Measurements from ENCODE around the gene DOCK3.
"Not testable (repeated sequence)": the region's sequence is repeated elsewhere in the genome, so short reads cannot be mapped to it uniquely, and the experiment has no call there.

DOCK3 gene

GRCh38 chr3:51257870-51258269, 583.1 kb downstream of the DOCK3 start:
- DNase-seq, result no peak

- DNase-seq, result not testable (repeated sequence)
Measured at GRCh38 chr3:51264166-51264565, 589.4 kb downstream of the DOCK3 start.

GRCh38 chr3:51268132-51268531, 593.4 kb downstream of the DOCK3 start:
- DNase-seq, result no peak

- DNase-seq, result no peak
Measured at GRCh38 chr3:51269466-51269865, 594.7 kb downstream of the DOCK3 start.

DNA sequence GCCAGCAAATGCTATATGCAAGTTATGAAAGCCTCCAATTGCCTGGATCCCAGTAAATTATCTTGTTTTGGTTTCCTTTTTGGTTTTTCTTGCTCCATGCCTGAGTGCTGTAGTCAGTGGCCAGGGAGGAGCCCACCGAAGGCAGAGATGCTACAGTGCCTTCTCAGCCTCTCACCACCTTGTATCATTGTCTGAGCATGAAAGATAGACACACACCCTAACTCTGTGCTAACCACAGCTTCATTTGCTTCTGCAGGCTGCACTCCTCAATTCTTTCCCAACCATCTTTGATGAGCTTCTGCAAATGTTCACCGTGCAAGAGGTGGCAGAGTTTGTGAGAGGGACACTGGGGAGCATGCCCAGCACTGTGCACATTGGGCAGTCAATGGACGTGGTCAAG, 595.8 kb downstream of the DOCK3 start:
- DNase-seq, result no peak

DNA sequence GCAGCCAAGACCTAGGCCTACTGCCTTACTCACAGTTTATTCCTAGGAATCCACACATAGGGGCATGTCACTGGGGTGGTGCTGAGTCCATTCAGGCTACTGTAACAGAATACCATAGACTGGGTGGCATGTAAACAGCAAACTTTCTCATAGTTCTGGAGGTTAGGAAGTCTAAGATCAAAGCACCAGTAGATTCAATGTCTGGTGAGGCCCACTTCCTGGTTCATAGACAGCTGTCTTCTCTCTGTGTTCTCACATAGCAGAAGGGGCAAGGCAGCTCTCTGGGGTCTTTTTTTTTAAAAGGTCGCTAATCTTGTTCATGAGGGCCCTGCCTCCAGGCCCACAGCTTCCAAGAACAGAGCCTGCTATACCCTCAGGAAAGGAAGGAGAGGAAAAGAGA, 596.4 kb downstream of the DOCK3 start:
- DNase-seq, result no peak

DNA sequence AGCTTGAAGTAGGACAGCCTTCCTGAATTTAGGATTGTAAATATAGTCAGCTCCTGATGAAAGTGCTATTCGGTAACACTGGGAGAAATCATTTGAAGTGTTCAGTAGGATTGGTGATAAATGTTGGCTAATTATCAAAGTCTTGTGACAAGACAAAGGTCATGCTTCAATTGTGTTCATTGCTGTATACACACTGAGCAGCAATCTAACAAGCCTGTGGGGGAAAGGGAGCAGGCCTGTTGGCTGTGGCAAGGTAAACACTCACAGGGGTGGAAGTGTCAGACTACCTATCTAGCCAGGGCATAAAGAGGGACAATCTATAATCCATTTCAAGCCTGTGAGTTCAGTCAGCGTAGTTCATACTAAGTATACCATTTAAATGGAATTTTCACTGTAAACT, 599.3 kb downstream of the DOCK3 start:
- DNase-seq, result no peak

- no peak for DNase-seq
Measured at GRCh38 chr3:51275111-51275805, 600.5 kb downstream of the DOCK3 start.

DNA sequence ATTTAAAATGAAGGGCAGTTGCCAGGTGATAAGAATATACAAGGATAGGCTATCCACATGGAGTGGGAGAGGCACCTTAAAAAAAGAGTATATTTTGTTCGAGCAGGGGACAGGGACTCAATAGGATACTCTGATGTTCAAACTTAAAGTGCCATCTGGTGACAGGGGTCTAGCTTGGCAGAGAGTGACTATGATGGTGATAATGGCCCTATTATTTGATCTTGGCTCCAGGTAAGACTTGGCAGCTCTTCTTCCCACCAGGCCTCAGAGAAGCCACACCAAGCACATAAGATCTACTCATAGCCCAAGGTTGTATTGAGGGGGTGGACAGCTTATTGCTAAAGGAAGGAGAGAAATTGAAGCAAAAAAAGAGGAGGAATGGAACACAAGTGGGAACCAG, 601.3 kb downstream of the DOCK3 start:
- no peak for DNase-seq

GRCh38 chr3:51279448-51279847, 604.7 kb downstream of the DOCK3 start:
- no peak for DNase-seq

DNA sequence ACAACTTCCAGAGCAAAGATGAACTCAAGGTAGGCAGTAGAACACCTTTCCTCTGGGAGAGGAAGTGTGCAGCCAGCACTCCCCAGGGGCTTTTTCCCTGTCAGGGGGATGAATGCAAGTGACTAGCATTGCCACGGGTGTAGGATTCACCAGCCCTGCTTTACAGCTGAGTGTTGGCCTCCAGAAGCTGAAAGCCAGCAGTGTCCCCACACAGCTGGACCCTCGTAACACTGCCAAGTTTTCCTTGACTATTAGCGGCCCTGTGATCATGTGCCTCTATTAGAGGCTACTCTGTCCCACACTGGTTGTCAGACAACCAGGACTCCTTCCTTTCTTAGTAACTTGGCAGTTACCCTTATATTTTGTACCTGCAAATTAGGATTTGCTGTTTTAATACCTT, 605.4 kb downstream of the DOCK3 start:
- no peak for DNase-seq

DNA sequence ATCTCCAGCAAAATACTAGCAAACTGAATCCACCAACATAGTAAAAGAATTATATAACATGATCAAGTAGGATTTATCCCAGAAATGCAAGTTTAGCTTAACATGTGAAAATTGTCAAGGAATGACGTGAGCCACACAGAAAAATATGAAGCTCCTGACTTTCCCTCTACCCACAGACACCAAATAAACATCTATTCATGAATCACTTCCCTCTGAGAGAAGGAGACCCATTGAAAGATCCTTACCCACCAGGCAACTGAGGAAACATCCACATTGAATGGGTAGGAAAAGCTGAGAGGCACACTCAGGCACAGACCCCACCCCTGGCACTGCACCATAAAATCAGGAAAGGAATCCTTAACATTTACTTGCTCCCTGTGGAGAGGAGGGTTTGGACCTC, 608.2 kb downstream of the DOCK3 start:
- DNase-seq, result peak; percentile 2

DNA sequence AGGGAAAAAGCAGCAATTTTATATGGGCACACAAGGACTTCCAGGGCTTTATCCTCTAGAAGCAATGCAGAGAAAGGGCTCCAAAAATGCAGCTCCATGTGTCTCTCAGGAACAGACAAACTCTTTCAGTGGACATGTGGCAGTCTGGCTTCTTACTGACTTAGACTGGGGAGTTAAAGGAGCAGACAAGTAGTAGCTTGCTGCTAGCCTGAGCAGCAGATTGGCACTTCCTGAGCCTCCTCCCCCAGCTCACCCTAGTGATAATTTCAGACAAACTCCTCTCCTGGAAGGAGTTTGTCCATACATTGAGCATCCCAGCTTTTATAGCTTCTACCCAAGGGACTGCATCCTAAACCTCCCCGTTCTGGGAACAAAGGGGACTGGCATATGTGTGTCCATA, 608.7 kb downstream of the DOCK3 start:
- DNase-seq, result no peak

DNA sequence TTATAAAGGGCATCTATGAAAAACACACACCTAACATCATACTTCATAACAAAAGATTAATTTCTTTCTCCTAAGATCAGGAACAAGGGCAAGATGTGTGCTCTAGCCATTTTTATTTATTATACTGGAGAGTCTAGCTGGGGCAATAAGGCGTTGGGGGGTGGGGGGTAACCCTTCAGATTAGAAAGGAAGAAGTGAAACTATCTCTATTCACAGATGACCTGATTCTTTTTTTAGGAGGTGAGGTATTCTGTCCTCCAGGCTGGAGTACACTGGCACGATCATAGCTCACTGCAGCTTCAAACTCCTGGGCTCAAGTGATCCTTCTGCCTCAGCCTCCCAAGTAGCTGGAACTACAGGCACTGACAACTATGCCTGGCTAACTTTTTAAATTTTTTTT, 620.9 kb downstream of the DOCK3 start:
- DNase-seq, result no peak

GRCh38 chr3:51297333-51297732, 622.6 kb downstream of the DOCK3 start:
- DNase-seq, result no peak

DNA sequence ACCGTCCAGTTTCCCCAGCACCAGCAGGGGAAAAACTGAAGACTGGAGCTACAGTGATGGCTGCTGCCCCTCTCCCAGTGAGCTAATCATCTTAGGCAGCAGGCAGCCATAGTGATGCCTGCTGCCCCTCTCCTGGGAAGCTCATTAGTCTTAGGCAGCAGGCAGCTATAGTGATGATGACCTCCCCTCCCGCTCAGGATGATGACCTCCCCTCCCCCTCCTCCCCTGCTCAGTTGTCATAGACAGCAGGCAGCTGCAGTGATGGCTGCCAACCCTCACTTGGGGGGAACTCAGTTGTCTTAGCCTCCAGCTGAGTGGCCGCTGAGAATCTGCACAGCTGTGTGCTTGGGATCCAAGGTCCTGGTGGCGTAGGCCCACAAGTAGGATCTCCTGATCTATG, 629.5 kb downstream of the DOCK3 start:
- DNase-seq, result no peak

- no peak for DNase-seq
Measured at GRCh38 chr3:51306093-51306492, 631.4 kb downstream of the DOCK3 start.

- no peak for DNase-seq
Measured at GRCh38 chr3:51307458-51307857, 632.7 kb downstream of the DOCK3 start.

- not testable (repeated sequence) for DNase-seq
Measured at GRCh38 chr3:51307945-51308607, 633.3 kb downstream of the DOCK3 start.

DNA sequence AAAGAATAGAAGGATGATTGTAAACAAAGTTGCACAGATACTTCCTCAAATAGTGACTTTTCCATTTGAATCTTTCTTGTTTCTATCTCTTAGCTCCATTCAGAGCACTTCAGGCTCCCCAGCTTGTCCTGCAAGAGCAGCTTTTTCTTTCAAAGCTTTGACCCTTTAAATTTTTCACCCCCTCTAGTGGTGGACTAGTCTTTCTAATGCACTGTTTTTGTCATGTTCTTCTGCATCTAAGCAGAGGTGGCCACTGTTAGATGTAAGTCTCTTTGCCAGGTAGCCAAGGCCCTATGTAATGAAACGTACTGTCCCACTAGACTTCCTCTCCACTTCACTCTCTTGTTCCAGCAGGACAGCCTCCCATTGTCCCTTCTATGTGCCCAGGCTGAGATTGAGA, 636.3 kb downstream of the DOCK3 start:
- peak; percentile 1 for DNase-seq

DNA sequence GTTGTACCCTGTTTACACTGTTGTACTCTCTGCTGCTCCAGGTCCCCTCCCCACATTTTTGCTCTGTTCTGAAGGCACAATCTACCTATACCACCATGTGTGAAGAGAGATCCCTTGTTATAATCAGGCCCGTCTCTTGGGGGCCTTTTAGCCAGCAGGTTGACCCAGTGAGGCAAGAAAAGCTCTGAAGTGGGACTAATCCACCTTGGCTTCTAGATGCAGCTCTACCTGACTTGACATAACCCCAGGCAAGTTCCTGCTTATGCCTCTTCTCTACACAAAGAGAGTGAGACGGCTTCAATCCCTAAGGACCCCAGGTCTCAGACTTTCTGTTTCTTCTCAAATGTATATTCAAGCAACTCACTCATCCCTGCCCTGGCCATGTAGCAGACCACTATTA, 653.5 kb downstream of the DOCK3 start:
- no peak for DNase-seq

GRCh38 chr3:51330046-51330445, 655.3 kb downstream of the DOCK3 start:
- no peak for DNase-seq

DNA sequence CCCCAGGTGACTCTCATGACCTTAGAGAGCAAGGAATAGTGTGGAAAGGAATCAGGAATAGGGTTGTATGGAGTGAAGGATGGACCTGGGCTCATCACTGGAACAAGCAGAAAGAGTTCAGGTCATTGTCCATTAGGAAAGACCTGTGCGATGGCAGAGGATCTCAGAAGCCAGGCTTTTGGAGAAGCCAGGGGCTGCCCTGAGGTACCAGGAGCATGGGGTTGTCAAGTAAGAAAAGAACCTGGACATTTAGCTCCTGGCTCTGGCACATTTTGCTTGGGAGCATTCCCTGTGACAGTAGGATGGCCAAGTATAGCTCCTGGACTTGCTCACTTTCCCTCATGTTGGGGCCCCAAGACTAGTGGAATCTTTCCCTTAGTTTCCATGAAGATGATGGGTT, 657.4 kb downstream of the DOCK3 start:
- no peak for DNase-seq

GRCh38 chr3:51333021-51333420, 658.3 kb downstream of the DOCK3 start:
- DNase-seq, result no peak

GRCh38 chr3:51336261-51336660, 661.5 kb downstream of the DOCK3 start:
- no peak for DNase-seq

Measured in fibroblast of skin of right biceps (primary cell).